ENCODE measurements around the gene PRRT3.

GRCh38 chr3:9933561-9934234, 18.5 kb downstream of the PRRT3 start, which contains the start of gene CRELD1:
- TF ChIP-seq JUN (CRISPR knock-in tag; IDR thresholded peaks at IDR 0.05) (no peak; the same call in 1 of the 2 replicates), ETV6 (CRISPR knock-in tag; IDR thresholded peaks at IDR 0.05) (peak; percentile 87), CTCF (IDR thresholded peaks at IDR 0.05) (no peak), HMGA2 (CRISPR knock-in tag; IDR thresholded peaks at IDR 0.05) (no peak)

All from WTC11 (cell line).